Ishikawa (cell line): ENCODE data around the gene CDH18.

Experiments used
- CEBPB ChIP-seq: IDR thresholded peaks from 2 replicates; pipeline ENCODE4 v1.6.1; 2012
- CREB1 ChIP-seq: IDR thresholded peaks from 2 replicates; pipeline ENCODE4 v1.6.1; 2012; ENCODE audit warnings: low read depth
- EGR1 ChIP-seq: IDR thresholded peaks from 2 replicates; pipeline ENCODE4 v1.6.1; 2012
- EP300 ChIP-seq: IDR thresholded peaks from 2 replicates; pipeline ENCODE4 v1.6.1; 2012; ENCODE audit warnings: borderline replicate concordance
- FOXM1 ChIP-seq: IDR thresholded peaks from 2 replicates; pipeline ENCODE4 v1.6.1; 2012; ENCODE audit warnings: low read depth, borderline replicate concordance
- RAD21 ChIP-seq: IDR thresholded peaks from 2 replicates; pipeline ENCODE4 v1.6.1; 2012; ENCODE audit warnings: low read depth
- REST ChIP-seq: IDR thresholded peaks from 2 replicates; pipeline ENCODE4 v1.6.1; 2012; ENCODE audit warnings: low read depth, mild to moderate bottlenecking
- TAF1 ChIP-seq: IDR thresholded peaks from 2 replicates; pipeline ENCODE4 v1.6.1; 2012; ENCODE audit warnings: low read depth, mild to moderate bottlenecking
- TCF12 ChIP-seq: IDR thresholded peaks from 2 replicates; pipeline ENCODE4 v1.6.1; 2012; ENCODE audit warnings: low read depth
- TEAD4 ChIP-seq: IDR thresholded peaks from 2 replicates; pipeline ENCODE4 v1.6.1; 2012
- ZBTB7A ChIP-seq: IDR thresholded peaks from 2 replicates; pipeline ENCODE4 v1.6.1; 2012; ENCODE audit warnings: low read depth

DNA sequence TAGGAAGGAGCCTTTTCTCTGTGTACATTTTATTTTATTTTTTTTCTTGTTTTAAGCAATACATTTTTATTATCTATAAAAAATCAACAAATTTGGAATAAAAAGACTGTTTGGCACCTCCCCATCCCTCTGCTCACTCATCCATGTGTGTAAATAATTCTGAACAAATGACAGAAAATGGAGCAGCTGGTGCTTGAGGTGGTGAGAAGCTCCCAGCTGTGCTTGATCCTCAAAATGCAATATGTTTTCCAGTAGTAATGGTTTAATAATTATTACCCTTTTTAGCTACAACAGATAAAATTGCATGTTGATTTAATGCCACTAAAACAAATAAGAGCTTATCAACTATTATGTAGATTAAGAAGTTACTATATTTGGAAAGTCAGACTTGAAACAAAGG lies 132.5 kb downstream of the CDH18 start:
- TF ChIP-seq EP300 (no peak), TAF1 (no peak), TEAD4 (no peak), CREB1 (no peak), CEBPB (no peak), REST (no peak), EGR1 (no peak), FOXM1 (no peak), TCF12 (no peak), RAD21 (no peak), ZBTB7A (no peak)
